Fibroblast of villous mesenchyme (primary cell): Measurements from ENCODE around the gene KRT71. TPM values are rescaled to one million over a fixed set of nuclear protein-coding genes. Genes with fewer than 3 reads are reported as not detected.
"Not testable (repeated sequence)": the region's sequence is repeated elsewhere in the genome, so short reads cannot be mapped to it uniquely, and the experiment has no call there.

ENCODE experiments used
- DNase-seq: peaks from one replicate; pipeline ENCODE4 v3.0.0-alpha.2; 2010; ENCODE audit warnings: low read depth
- H3K4me3 ChIP-seq: 2 replicates; pipeline ENCODE4 v1.5.1; 2011; ENCODE audit warnings: low read depth, mild to moderate bottlenecking, low read length
- CTCF ChIP-seq: IDR thresholded peaks from 2 replicates; pipeline ENCODE4 v1.5.1; 2012; ENCODE audit warnings: low read depth, mild to moderate bottlenecking, low read length; ENCODE audit not compliant: insufficient read depth
- total RNA-seq: library from RNA; depleted of rRNA; stranded (reverse); fragments of >200 nt; gene quantifications from 2 replicates; pipeline ENCODE4 v1.2.3, GENCODE V29; 2012

KRT71 gene
- total RNA-seq, 1 donor = not detected

- no peak for TF ChIP-seq CTCF
- no peak overlapping the region for H3K4me3 ChIP-seq
- DNase-seq = no peak
Measured at GRCh38 chr12:52513736-52514135, 39.2 kb downstream of the KRT71 start.

- TF ChIP-seq CTCF = no peak
- H3K4me3 ChIP-seq = no peak overlapping the region
- DNase-seq = no peak
Measured at GRCh38 chr12:52508211-52508610, 44.7 kb downstream of the KRT71 start.

GRCh38 chr12:52506858-52507715 lies 45.9 kb downstream of the KRT71 start:
- H3K4me3 ChIP-seq = no peak overlapping the region
- peak; percentile 74 for DNase-seq
- TF ChIP-seq CTCF = peak; percentile 71

GRCh38 chr12:52502877-52503276 lies 50.1 kb downstream of the KRT71 start:
- no peak overlapping the region for H3K4me3 ChIP-seq
- no peak for DNase-seq
- no peak for TF ChIP-seq CTCF

GRCh38 chr12:52501490-52501889 lies 51.5 kb downstream of the KRT71 start:
- no peak overlapping the region for H3K4me3 ChIP-seq
- DNase-seq = no peak
- no peak for TF ChIP-seq CTCF

GRCh38 chr12:52500574-52500973 lies 52.4 kb downstream of the KRT71 start:
- DNase-seq, H3K4me3 ChIP-seq: not testable (repeated sequence)

- TF ChIP-seq CTCF = no peak
- DNase-seq = no peak
- no peak overlapping the region for H3K4me3 ChIP-seq
Measured at GRCh38 chr12:52499806-52500560, 53.0 kb downstream of the KRT71 start.
